Neuronal stem cell (in vitro differentiated cells): ENCODE results near the gene TIMM13.

Experiments
- DNase-seq: peaks from one replicate; pipeline ENCODE4 v3.0.0-alpha.2; 2013; ENCODE audit warnings: low spot score
- H2AFZ ChIP-seq: one replicate; pipeline ENCODE4 v1.6.1; 2013; ENCODE audit warnings: mild to moderate bottlenecking, low read length, inconsistent platforms
- H2AK5ac ChIP-seq: 2 replicates; pipeline ENCODE4 v1.6.1; 2013; ENCODE audit warnings: low read depth, mild to moderate bottlenecking, inconsistent platforms, low read length, moderate library complexity, mixed read lengths
- H2BK120ac ChIP-seq: 2 replicates; pipeline ENCODE4 v1.6.1; 2013; ENCODE audit warnings: low read depth, mild to moderate bottlenecking, inconsistent platforms, low read length, moderate library complexity, mixed read lengths
- H2BK12ac ChIP-seq: one replicate; pipeline ENCODE4 v1.6.1; 2013; ENCODE audit warnings: low read length, inconsistent platforms
- H2BK15ac ChIP-seq: 2 replicates; pipeline ENCODE4 v1.6.1; 2013; ENCODE audit warnings: mild to moderate bottlenecking, low read length, inconsistent platforms, mixed read lengths
- H2BK5ac ChIP-seq: one replicate; pipeline ENCODE4 v1.6.1; 2013; ENCODE audit warnings: inconsistent platforms, mild to moderate bottlenecking, low read length, moderate library complexity
- H3K14ac ChIP-seq: one replicate; pipeline ENCODE4 v1.6.1; 2013; ENCODE audit warnings: low read length, inconsistent platforms
- H3K18ac ChIP-seq: 2 replicates; pipeline ENCODE4 v1.6.1; 2013; ENCODE audit warnings: low read length, inconsistent platforms
- H3K23ac ChIP-seq: 2 replicates; pipeline ENCODE4 v1.6.1; 2013; ENCODE audit warnings: low read depth, mild to moderate bottlenecking, mixed read lengths, low read length, inconsistent platforms; ENCODE audit not compliant: poor library complexity
- H3K27ac ChIP-seq: replicated peaks from 3 replicates; pipeline ENCODE4 v1.5.1; 2013; ENCODE audit warnings: low read length, inconsistent platforms
- H3K27me3 ChIP-seq, 3 experiments: 2 replicates each; pipeline ENCODE4 v1.6.1; 2013; ENCODE audit warnings: low read length in 3 of 3, mild to moderate bottlenecking in 2 of 3, inconsistent platforms in 1 of 3, low read depth in 1 of 3, mixed read lengths in 1 of 3, moderate library complexity in 1 of 3; ENCODE audit not compliant: control insufficient read depth in 3 of 3, insufficient read depth in 3 of 3
- H3K36me3 ChIP-seq, 2 donors: replicated peaks in 1 of 2; 2 replicates each; pipeline ENCODE4 v1.6.1; 2013; ENCODE audit warnings: low read length in 2 of 2; ENCODE audit not compliant: control insufficient read depth in 2 of 2, insufficient read depth in 2 of 2
- H3K4ac ChIP-seq: 2 replicates; pipeline ENCODE4 v1.6.1; 2013; ENCODE audit warnings: inconsistent platforms, mild to moderate bottlenecking, low read length, moderate library complexity
- H3K4me1 ChIP-seq, 2 donors: 1 replicate in 1 of 2; 2 replicates in 1 of 2; pipeline ENCODE4 v1.6.1; 2013; ENCODE audit warnings: low read length in 2 of 2, low read depth in 1 of 2; ENCODE audit not compliant: control insufficient read depth in 2 of 2, insufficient read depth in 1 of 2
- H3K4me2 ChIP-seq: one replicate; pipeline ENCODE4 v1.6.1; 2013; ENCODE audit warnings: mild to moderate bottlenecking, low read length, inconsistent platforms; ENCODE audit not compliant: insufficient read depth, poor library complexity, severe bottlenecking
- H3K4me3 ChIP-seq, 2 donors: 2 replicates each; pipeline ENCODE4 v1.5.1; 2013; ENCODE audit warnings: low read length in 2 of 2, mild to moderate bottlenecking in 2 of 2, inconsistent platforms in 1 of 2, moderate library complexity in 1 of 2
- H3K79me1 ChIP-seq: one replicate; pipeline ENCODE4 v1.6.1; 2013; ENCODE audit warnings: low read depth, mild to moderate bottlenecking, inconsistent platforms, low read length, moderate library complexity
- H3K9ac ChIP-seq: one replicate; pipeline ENCODE4 v1.6.1; 2013; ENCODE audit warnings: mild to moderate bottlenecking, low read depth, low read length, inconsistent platforms; ENCODE audit not compliant: poor library complexity
- H3K9me3 ChIP-seq, 2 donors: replicated peaks in 1 of 2; 2 replicates each; pipeline versions ENCODE3 to v1.6.1; 2013; ENCODE audit warnings: low read length in 2 of 2, mild to moderate bottlenecking in 2 of 2, inconsistent platforms in 1 of 2, low read depth in 1 of 2, mixed read lengths in 1 of 2, moderate library complexity in 1 of 2; ENCODE audit not compliant: control insufficient read depth in 2 of 2, insufficient read depth in 1 of 2
- H4K8ac ChIP-seq: one replicate; pipeline ENCODE4 v1.6.1; 2013; ENCODE audit warnings: low read depth, mild to moderate bottlenecking, inconsistent platforms, low read length, moderate library complexity
- H4K91ac ChIP-seq: one replicate; pipeline ENCODE4 v1.6.1; 2013; ENCODE audit warnings: low read length, low read depth, mild to moderate bottlenecking, inconsistent platforms; ENCODE audit not compliant: poor library complexity
- WGBS, 2 donors: extraction: QIAGEN DNeasy Blood & Tissue Kit; methylation state at CpG; one replicate each; pipeline ENCODE4 v1.1.7; 2013; ENCODE audit warnings: missing lambda C conversion rate in 2 of 2, mixed read lengths in 1 of 2; ENCODE audit not compliant: insufficient read length in 2 of 2, insufficient replicate concordance in 1 of 2; ENCODE audit errors: extremely low coverage in 2 of 2; 5-methylcytosine and 5-hydroxymethylcytosine counted together

TIMM13 gene

DNA sequence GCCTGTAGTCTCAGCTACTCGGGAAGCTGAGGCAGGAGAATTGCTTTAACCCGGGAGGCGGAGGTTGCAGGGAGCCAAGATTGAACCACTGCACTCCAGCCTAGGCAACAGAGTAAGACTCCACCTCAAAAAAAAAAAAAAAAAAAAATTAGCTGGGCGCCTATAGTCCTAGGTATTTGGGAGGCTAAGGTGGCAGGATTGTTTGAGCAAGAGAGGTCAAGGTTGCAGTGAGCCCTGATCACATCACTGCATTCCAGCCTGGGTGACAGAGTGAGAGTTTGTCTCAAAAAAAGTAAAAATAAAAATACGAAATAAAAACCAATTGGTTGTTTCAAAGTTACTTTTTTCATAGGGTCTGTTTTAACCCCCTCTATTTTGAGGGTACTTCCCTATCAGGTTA, 30.7 kb upstream of the TIMM13 start:
- no CpG with 5 or more reads among the region's 5 CpGs for WGBS, 2 donors

DNA sequence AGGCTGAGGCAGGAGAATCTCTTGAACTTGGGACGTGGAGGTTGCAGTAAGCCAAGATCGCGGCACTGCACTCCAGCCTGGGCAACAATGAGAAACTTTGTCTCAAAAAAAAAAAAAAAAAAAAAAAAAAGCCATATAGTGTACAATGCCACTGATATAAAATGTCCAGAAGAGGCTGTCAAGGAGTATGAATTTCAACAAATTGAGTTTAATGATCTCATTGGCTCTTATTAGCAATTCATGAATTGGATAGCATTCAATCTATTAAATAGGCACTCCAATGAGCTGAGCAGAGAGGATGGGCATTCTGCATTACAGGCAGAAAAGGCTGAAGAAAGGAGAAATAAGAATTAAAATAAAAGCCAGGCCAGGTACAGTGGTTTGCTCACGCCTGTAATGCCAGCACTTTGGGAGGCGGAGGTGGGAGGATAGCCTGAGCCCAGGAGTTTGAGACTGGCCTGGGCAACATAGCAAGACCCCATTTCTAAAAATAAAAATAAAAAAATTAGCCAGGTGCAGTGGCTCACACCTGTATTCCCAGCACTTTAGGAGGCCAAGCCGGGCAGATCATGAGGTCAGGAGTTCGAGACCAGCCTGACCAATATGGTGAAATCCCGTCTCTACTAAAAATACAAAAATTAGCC, 30.1 kb upstream of the TIMM13 start:
- no peak overlapping the region for H4K91ac ChIP-seq
- no peak overlapping the region for H3K4ac ChIP-seq
- H4K8ac ChIP-seq: no peak overlapping the region
- no peak overlapping the region for H3K9ac ChIP-seq
- H3K18ac ChIP-seq: peak overlapping the region; percentile 8
- H3K9me3 ChIP-seq: no peaks in the 10 kb centered on the region
- no peak overlapping the region for H2BK5ac ChIP-seq
- H3K4me2 ChIP-seq: peak overlapping the region; percentile 43
- H3K4me1 ChIP-seq: peaks cover 0 to 5% of the 10 kb centered on the region in 2 donors
- H2BK12ac ChIP-seq: no peak overlapping the region
- no peak overlapping the region for H2AK5ac ChIP-seq
- H2BK120ac ChIP-seq: no peak overlapping the region
- H3K27ac ChIP-seq: no peak overlapping the region
- no CpG with 5 or more reads among the region's 8 CpGs for WGBS, 2 donors
- peak overlapping the region; percentile 94 for H2AFZ ChIP-seq
- no peak overlapping the region for H3K14ac ChIP-seq
- no peak overlapping the region for H3K23ac ChIP-seq
- no peak overlapping the region for H2BK15ac ChIP-seq
- peaks cover 0 to 10% of the 10 kb centered on the region in 2 donors for H3K36me3 ChIP-seq
- peak overlapping the region; percentile 70 to 78 for H3K4me3 ChIP-seq
- peaks cover 25% of the 10 kb centered on the region for H3K79me1 ChIP-seq
- DNase-seq: no peak
- no peaks in the 10 kb centered on the region for H3K27me3 ChIP-seq

More for the DNA sequence above, 30.7 kb upstream of the TIMM13 start:
- Histone ChIP-seq H3K9me3 (no peaks in the 10 kb centered on the region), H3K4ac (no peak overlapping the region), H3K14ac (no peak overlapping the region), H3K4me2 (no peak overlapping the region), H4K8ac (no peak overlapping the region), H3K9ac (no peak overlapping the region), H3K36me3 (peaks cover 0 to 8% of the 10 kb centered on the region in 2 donors), H2BK5ac (no peak overlapping the region), H3K18ac (no peak overlapping the region), H3K27ac (no peak overlapping the region), H2BK12ac (no peak overlapping the region), H2AK5ac (no peak overlapping the region), H4K91ac (no peak overlapping the region), H2BK120ac (no peak overlapping the region), H3K27me3 (no peaks in the 10 kb centered on the region), H3K23ac (no peak overlapping the region), H3K4me1 (peaks cover 0 to 5% of the 10 kb centered on the region in 2 donors), H3K79me1 (peaks cover 20% of the 10 kb centered on the region), H2AFZ (no peak overlapping the region), H2BK15ac (no peak overlapping the region), H3K4me3 (no peak overlapping the region)
- DNase-seq: no peak

DNA sequence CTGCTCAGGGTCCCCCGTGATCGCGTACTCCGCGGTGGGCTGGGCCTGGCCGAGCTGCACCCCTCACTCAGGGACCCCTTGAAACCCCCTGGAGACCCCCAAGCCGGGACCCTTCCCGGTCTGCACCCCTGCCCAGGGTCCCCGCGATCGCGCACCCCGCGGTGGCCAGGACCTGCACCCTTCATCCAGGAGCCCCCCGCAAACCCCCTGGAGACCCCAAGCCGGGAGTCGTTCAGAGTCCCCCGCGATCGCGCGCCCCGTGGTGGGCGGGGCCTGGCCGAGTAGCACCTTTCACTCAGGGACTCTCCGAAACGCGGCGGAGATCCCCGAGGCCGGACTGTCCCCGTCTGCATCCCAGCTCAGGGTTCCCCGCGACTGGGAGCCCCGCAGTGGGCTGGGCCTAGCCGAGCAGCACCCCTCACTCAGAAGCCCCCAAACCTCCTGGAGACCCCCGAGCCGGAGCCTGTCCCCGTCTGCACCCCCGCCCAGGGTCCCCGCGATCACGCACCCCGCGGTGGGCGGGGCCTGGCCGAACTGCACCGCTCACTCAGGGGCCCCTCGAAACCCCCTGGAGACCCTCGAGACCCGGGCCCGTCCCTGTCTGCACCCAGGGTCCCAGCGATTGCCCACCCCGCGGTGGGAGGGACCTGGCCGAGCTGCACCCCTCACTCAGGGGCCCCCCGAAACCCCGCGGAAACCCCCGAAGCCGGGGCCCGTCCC, 28.6 kb upstream of the TIMM13 start:
- Histone ChIP-seq H2AFZ (peak overlapping the region; percentile 89), H3K4ac (peak overlapping the region; percentile 53), H3K27me3 (no peaks in the 10 kb centered on the region), H3K23ac (no peak overlapping the region), H3K27ac (no peak overlapping the region), H4K8ac (no peak overlapping the region), H2AK5ac (peak overlapping the region; percentile 97), H2BK12ac (no peak overlapping the region), H2BK15ac (peak overlapping the region; percentile 55), H3K4me3 (peak overlapping the region; percentile 78 to 100), H3K18ac (peak overlapping the region; percentile 99), H3K9me3 (no peaks in the 10 kb centered on the region), H2BK5ac (peak overlapping the region; percentile 95), H3K9ac (peak overlapping the region; percentile 99), H3K36me3 (peaks cover 3 to 21% of the 10 kb centered on the region in 2 donors), H3K79me1 (peaks cover 33% of the 10 kb centered on the region), H3K4me1 (peaks cover 0 to 5% of the 10 kb centered on the region in 2 donors), H3K4me2 (peak overlapping the region; percentile 71), H3K14ac (peak overlapping the region; percentile 100), H2BK120ac (peak overlapping the region; percentile 97), H4K91ac (no peak overlapping the region)
- WGBS, 2 donors: no CpG with 5 or more reads among the region's 62 CpGs
- DNase-seq: no peak
